Stimulated activated naive CD8-positive, alpha-beta T cell treated with anti-CD3 and anti-CD28 coated beads, Interleukin-15, amount 100 ng/mL, for 72 hours (primary cell): ENCODE measurements around the gene IL1RL2.
A peak's percentile ranks its signal among the peaks of the same experiment; 100 is the strongest.

ENCODE experiments used
- ATAC-seq: fragments of 150-1000 bp; cut with Tn5 transposase; 2 replicates; pipeline ENCODE4 v1.10.0; 2021; ENCODE audit warnings: mild to moderate bottlenecking, moderate library complexity
- DNase-seq, 2 donors: peaks; one replicate each; pipeline ENCODE4 v3.0.0; 2021 to 2022
- H3K27ac Mint-ChIP-seq, 2 donors: one replicate each; pipeline ENCODE4 v1.8.0; 2022; ENCODE audit warnings: mild to moderate bottlenecking in 2 of 2, mixed read lengths in 2 of 2, moderate library complexity in 2 of 2
- H3K27me3 Mint-ChIP-seq: one replicate; pipeline ENCODE4 v1.8.0; 2022; ENCODE audit warnings: mixed read lengths
- H3K4me1 Mint-ChIP-seq: one replicate; pipeline ENCODE4 v1.8.0; 2022; ENCODE audit warnings: mild to moderate bottlenecking, mixed read lengths
- H3K4me3 Mint-ChIP-seq, 2 donors: one replicate each; pipeline ENCODE4 v1.8.0; 2022; ENCODE audit warnings: mild to moderate bottlenecking in 2 of 2, mixed read lengths in 2 of 2, moderate library complexity in 1 of 2
- H3K9me3 Mint-ChIP-seq, 2 donors: one replicate each; pipeline ENCODE4 v1.8.0; 2022; ENCODE audit warnings: mixed read lengths in 2 of 2

IL1RL2 gene

GRCh38 chr2:102179788-102180686 is 6.8 kb upstream of the IL1RL2 start:
- DNase-seq, result no peak
- ATAC-seq, result no peak
- Mint-ChIP-seq H3K27me3 (peaks cover 33% of the 10 kb centered on the region), H3K4me1 (no peaks in the 10 kb centered on the region), H3K27ac (no peak overlapping the region), H3K4me3 (no peak overlapping the region), H3K9me3 (no peaks in the 10 kb centered on the region)

DNA sequence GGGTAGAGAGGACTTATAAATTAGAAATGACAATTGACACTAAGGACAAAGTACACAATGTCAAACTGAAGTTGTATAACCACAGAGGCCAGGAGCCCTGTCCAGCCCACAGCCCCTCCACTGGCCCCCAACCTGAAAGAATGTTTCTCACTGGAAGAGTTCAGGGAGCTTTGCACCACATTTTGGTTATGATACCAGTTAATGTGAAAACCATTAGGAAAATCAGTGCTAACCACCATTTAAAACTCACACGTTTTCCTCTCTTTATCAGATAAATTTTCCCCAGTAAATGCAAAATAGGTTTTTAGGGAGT is 6.2 kb upstream of the IL1RL2 start:
- Mint-ChIP-seq H3K9me3 (no peaks in the 10 kb centered on the region), H3K4me1 (no peaks in the 10 kb centered on the region), H3K27me3 (peaks cover 33% of the 10 kb centered on the region), H3K4me3 (no peak overlapping the region), H3K27ac (no peak overlapping the region)
- ATAC-seq, result no peak
- no peak for DNase-seq

DNA sequence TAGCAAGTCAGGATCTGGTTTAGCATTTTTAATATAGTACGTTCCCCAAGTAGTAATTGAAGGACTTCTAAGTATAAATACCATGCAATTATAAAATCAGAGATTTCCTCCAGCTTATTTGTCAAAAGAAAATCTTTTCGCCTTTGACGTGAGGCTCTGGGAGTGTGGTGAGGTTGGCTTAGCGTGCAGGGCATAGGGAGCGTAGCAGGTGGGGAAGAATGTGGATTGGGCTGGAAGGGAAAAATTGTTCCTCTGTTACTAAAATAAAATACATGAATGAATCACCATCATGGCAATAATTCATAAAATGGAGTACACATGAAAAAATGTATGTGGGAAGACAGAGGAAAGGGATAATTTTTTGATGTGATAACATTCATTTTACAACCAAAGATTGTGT is 5.4 kb upstream of the IL1RL2 start:
- ATAC-seq (no peak), DNase-seq (no peak)
- Mint-ChIP-seq H3K9me3 (no peaks in the 10 kb centered on the region), H3K27ac (no peak overlapping the region), H3K27me3 (peaks cover 35% of the 10 kb centered on the region), H3K4me3 (no peak overlapping the region), H3K4me1 (peaks cover under 1% of the 10 kb centered on the region)

DNA sequence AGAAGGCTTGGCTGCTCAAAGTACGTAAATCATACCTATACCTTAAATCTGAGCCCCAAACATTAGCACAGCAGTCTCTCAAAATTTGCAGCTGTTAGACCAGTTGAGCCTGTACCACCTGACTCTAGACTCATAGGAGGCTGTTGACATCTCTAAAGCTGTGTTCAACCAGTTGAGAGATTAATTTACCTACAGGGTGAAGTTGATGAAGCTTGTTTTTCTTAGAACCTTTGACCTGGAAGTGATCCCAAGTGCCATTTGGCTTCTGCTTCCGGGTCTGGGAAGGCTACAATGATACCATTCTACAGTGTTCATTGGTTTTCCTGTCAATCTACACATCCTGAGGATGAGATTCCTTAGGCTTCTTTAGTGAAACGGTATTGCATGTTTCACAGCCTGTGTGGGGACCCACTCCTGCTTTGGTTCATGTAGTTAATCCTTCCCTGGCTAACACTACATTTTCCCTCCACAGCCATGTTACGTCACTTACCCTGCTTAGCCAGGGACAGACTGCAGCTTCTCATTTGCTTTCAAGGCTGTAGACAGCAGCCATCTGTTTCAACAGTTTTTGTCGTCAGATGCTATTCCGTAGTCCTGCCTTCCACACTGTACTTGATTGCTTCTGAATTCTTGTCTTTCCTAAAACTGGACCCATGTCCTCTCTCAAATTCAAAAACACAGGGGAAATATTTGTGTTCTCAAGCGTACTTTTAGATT is 4.7 kb upstream of the IL1RL2 start:
- Mint-ChIP-seq H3K9me3 (no peaks in the 10 kb centered on the region), H3K4me1 (peaks cover 7% of the 10 kb centered on the region), H3K27me3 (peaks cover 40% of the 10 kb centered on the region), H3K4me3 (no peak overlapping the region), H3K27ac (no peak overlapping the region)
- no peak for ATAC-seq
- no peak for DNase-seq

- ATAC-seq (no peak), DNase-seq (no peak)
- H3K9me3 Mint-ChIP-seq, result no peaks in the 10 kb centered on the region
- H3K4me1 Mint-ChIP-seq, result peaks cover 22% of the 10 kb centered on the region
- H3K27me3 Mint-ChIP-seq, result peaks cover 56% of the 10 kb centered on the region
- H3K27ac Mint-ChIP-seq, result no peak overlapping the region
- H3K4me3 Mint-ChIP-seq, result no peak overlapping the region
Measured at GRCh38 chr2:102184018-102184417, 2.8 kb upstream of the IL1RL2 start.

GRCh38 chr2:102184568-102184967 is 2.3 kb upstream of the IL1RL2 start:
- Mint-ChIP-seq H3K4me3 (no peak overlapping the region), H3K27me3 (peaks cover 57% of the 10 kb centered on the region), H3K27ac (no peak overlapping the region), H3K4me1 (peaks cover 22% of the 10 kb centered on the region), H3K9me3 (no peaks in the 10 kb centered on the region)
- DNase-seq (no peak), ATAC-seq (no peak)

- no peak for DNase-seq
- ATAC-seq, result peak; percentile 42
- Mint-ChIP-seq H3K4me1 (peaks cover 22% of the 10 kb centered on the region), H3K9me3 (no peaks in the 10 kb centered on the region), H3K4me3 (no peak overlapping the region), H3K27ac (no peak overlapping the region), H3K27me3 (peaks cover 61% of the 10 kb centered on the region)
Measured at GRCh38 chr2:102185347-102185746, 1.5 kb upstream of the IL1RL2 start.

DNA sequence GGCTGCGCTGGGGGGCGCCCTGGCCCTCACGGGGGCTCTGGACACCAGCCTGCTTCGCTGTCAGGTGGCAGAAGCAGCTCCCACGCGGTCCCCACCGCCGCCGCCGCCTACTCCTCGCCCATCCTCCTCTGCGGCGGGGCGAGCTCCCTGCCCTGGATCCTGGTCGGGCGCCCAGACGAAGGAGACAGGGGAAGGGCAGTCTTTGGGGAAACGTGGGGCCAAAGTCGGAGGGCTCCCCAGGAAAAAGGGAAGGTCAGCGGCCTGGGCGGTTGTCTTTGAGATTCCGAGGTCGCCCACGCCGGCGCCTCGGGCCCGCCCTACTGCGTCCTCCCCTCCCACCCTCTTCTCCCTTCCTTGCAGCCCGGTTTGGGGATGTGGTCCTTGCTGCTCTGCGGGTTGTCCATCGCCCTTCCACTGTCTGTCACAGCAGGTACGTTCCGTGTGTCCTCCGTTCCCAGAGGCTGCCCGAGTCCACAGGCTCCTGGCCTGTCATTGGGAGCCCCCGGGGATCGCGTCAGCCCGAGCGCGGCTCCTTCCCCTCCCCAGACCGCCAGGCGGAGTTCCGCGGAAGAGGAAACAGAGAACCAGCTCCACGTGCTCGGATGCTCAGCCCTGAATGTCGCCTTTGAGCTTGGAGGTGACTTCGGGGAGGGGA is 800 bp downstream of the IL1RL2 start:
- DNase-seq, result peak; percentile 33 to 41
- Mint-ChIP-seq H3K9me3 (no peaks in the 10 kb centered on the region), H3K4me1 (peaks cover 22% of the 10 kb centered on the region), H3K27me3 (peaks cover 55% of the 10 kb centered on the region), H3K4me3 (peak overlapping the region; percentile 83 to 91), H3K27ac (peak overlapping the region; percentile 82 to 98)
- ATAC-seq, result peak; percentile 65

GRCh38 chr2:102190430-102191107 is 3.7 kb downstream of the IL1RL2 start:
- ATAC-seq (no peak), DNase-seq (no peak)
- Mint-ChIP-seq H3K27ac (no peak overlapping the region), H3K4me1 (peaks cover 22% of the 10 kb centered on the region), H3K27me3 (peaks cover 46% of the 10 kb centered on the region), H3K9me3 (no peaks in the 10 kb centered on the region), H3K4me3 (no peak overlapping the region)

- Mint-ChIP-seq H3K4me3 (no peak overlapping the region), H3K27ac (no peak overlapping the region), H3K9me3 (no peaks in the 10 kb centered on the region), H3K27me3 (peaks cover 47% of the 10 kb centered on the region), H3K4me1 (peaks cover 23% of the 10 kb centered on the region)
- DNase-seq (no peak), ATAC-seq (no peak)
Measured at GRCh38 chr2:102191501-102191900, 4.7 kb downstream of the IL1RL2 start.

- no peak for ATAC-seq
- Mint-ChIP-seq H3K27ac (no peak overlapping the region), H3K4me3 (no peak overlapping the region), H3K9me3 (no peaks in the 10 kb centered on the region), H3K27me3 (peaks cover 45% of the 10 kb centered on the region), H3K4me1 (peaks cover 10% of the 10 kb centered on the region)
- no peak for DNase-seq
Measured at GRCh38 chr2:102193074-102193473, 6.3 kb downstream of the IL1RL2 start.

- no peaks in the 10 kb centered on the region for H3K9me3 Mint-ChIP-seq
- no peak overlapping the region for H3K4me3 Mint-ChIP-seq
- no peak for ATAC-seq
- H3K27me3 Mint-ChIP-seq, result peaks cover 48% of the 10 kb centered on the region
- H3K4me1 Mint-ChIP-seq, result peaks cover 5% of the 10 kb centered on the region
- no peak overlapping the region for H3K27ac Mint-ChIP-seq
- no peak for DNase-seq
Measured at GRCh38 chr2:102194609-102195268, 7.9 kb downstream of the IL1RL2 start.

DNA sequence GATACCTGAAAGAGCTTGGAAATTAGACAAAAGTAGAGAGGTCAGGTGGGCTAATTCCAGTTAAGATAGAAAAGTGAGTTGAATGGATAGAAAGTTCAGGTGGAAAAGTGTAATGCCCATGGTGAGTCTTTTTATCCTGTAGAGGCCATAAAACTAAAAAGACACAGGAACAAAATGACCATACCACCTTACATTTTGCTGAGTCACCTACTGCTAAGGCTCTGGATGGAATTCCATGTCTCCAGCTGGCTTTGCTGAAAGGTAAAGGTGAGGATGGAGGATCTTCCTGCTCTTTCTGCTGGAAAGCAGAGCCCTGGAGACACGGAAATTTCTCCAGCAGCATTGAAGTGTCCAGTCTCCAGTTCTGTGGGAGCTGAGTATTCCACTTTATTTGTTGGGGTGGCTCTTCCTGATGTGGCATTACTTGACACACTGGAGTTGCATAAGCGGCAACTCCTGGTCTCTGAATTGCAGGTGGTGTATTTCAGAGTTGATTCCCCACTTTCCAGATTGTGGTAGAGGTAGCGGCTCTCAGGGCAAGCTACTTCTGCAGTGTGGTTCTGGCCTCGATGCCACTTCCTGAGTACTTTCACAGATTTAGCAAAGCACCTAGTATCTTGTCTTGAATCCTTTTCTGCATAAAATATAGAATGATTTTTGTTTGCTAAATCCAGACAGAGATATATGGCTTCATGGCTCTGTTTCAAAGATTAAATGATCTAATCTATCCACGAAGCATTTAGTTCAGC is 10.7 kb downstream of the IL1RL2 start:
- H3K9me3 Mint-ChIP-seq, result no peaks in the 10 kb centered on the region
- peaks cover 31% of the 10 kb centered on the region for H3K27me3 Mint-ChIP-seq
- DNase-seq (no peak), ATAC-seq (peak; percentile 49)
- H3K4me1 Mint-ChIP-seq, result peaks cover 5% of the 10 kb centered on the region
- no peak overlapping the region for H3K4me3 Mint-ChIP-seq
- H3K27ac Mint-ChIP-seq, result no peak overlapping the region

DNA sequence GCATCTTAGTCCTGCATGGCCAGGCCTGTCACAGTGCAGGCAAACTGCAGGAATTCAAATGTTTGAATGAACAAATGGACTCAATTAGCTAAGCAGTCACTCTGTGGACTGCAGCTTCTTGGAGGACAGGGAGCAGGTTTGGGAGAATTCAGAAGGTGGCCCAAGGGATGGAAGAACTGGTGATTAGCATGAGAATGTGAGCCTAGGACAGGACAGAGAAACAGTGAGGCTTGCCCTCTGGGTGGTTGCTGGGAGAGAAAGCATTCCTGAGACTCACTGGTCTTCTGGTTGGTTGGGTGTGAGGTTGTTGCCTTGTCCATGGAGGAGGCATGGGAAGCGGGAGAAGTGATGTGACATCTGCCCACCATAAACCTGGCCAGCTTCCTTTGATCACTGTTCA is 13.7 kb downstream of the IL1RL2 start:
- no peak overlapping the region for H3K27ac Mint-ChIP-seq
- peaks cover 27% of the 10 kb centered on the region for H3K27me3 Mint-ChIP-seq
- DNase-seq (no peak), ATAC-seq (no peak)
- no peak overlapping the region for H3K4me3 Mint-ChIP-seq
- H3K9me3 Mint-ChIP-seq, result peaks cover 13 to 19% of the 10 kb centered on the region in 2 donors
- peaks cover 5% of the 10 kb centered on the region for H3K4me1 Mint-ChIP-seq
